ENCODE data around the gene BUD31.

BUD31 gene

DNA sequence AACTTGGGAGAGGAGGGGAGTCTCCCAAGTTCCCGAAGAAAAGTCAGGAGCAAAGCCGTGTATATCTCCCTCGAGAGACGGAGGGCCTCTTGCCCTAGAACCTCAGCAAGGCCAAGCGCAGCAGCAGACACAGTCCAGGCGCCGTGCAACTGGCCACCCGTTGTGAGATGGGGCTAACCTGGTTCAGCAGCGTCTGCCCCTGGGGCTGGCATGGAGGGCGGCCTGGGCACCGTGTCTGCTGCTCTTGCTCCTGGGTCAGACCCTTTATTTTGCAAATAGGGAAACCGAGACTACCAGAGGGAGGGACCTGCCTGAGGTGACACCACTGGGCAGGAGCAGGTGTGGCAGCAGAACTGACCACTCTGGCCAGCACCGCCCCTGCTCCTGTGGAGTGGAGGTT, 43.8 kb downstream of the BUD31 start:
- H3K27ac Mint-ChIP-seq: no peak overlapping the region
- H3K36me3 Mint-ChIP-seq (ENCODE audit: low read depth): peaks cover 36% of the 10 kb centered on the region
- H3K9me3 Mint-ChIP-seq: no peaks in the 10 kb centered on the region
- H3K4me1 Mint-ChIP-seq (ENCODE audit: low read depth): no peaks in the 10 kb centered on the region
- H3K27me3 Mint-ChIP-seq (ENCODE audit: low read depth): no peaks in the 10 kb centered on the region
- H3K4me3 Mint-ChIP-seq: no peak overlapping the region

DNA sequence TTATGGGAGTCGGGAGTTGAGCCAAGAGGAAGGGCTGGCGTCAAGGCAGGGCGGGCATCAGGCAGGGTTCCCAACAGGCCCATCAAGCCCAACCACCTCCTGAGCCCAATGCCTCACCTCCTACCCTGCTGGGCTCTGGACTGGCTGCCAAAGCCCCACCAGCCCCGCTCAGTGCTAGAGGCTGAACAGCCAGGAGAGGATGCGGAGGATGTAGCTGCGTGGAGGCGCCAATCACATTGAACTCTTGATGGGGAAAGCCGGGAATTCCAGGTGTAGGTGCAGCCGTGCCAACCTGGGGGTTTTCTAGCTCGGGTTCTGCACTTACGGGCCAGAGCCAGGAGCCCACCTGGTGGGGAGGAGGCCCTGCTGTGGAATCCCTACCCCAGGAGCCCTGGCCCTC, 44.3 kb downstream of the BUD31 start:
- Mint-ChIP-seq H3K4me1 (ENCODE audit: low read depth) (no peaks in the 10 kb centered on the region), H3K27ac (no peak overlapping the region), H3K9me3 (no peaks in the 10 kb centered on the region), H3K27me3 (ENCODE audit: low read depth) (no peaks in the 10 kb centered on the region), H3K36me3 (ENCODE audit: low read depth) (peaks cover 33% of the 10 kb centered on the region), H3K4me3 (no peak overlapping the region)

DNA sequence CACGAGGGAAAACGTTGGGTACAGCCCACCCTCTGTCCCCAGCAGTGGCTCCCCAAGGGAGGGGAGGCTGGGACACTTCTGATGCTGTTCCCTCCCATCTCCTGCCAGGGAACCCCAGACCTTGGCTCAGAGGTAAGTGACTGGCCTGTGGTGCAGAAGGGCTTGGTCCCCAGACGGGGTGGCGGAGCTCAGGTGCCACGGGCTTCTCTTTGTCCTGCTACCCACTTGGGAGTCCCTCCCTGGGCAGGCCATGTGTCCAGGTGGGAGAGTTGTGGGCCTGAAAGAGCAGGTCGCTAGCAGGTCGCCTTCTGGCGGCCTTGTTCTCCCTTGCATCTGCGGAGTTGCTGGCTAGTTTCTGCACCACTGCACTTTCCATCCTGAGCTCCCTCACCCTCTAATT, 47.1 kb downstream of the BUD31 start:
- H3K27ac Mint-ChIP-seq: no peak overlapping the region
- no peak overlapping the region for H3K4me3 Mint-ChIP-seq
- peaks cover 32% of the 10 kb centered on the region for H3K36me3 Mint-ChIP-seq (ENCODE audit: low read depth)
- no peaks in the 10 kb centered on the region for H3K9me3 Mint-ChIP-seq
- H3K4me1 Mint-ChIP-seq (ENCODE audit: low read depth): peaks cover 9% of the 10 kb centered on the region
- no peaks in the 10 kb centered on the region for H3K27me3 Mint-ChIP-seq (ENCODE audit: low read depth)

DNA sequence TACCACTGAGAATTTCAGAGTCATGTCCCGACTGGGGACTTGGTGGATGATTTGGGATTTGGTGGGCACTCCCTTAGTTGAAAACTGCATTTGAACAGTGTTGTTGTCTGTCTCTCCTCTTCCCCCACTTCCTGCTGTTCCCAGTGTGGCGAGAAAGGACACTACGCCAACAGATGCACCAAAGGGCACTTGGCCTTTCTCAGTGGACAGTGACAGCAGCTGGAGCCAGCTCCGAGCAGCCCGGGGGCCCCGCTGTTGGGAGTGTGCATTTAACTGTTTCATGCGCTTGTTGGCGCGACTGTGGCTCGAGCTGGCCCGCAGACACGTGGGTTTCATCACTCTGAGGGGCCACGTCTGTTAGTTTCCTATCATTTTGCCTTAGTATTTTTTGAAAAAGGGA, 47.5 kb downstream of the BUD31 start:
- Mint-ChIP-seq H3K27me3 (ENCODE audit: low read depth) (no peaks in the 10 kb centered on the region), H3K4me1 (ENCODE audit: low read depth) (peaks cover 12% of the 10 kb centered on the region), H3K9me3 (no peaks in the 10 kb centered on the region), H3K27ac (no peak overlapping the region), H3K36me3 (ENCODE audit: low read depth) (peaks cover 28% of the 10 kb centered on the region), H3K4me3 (no peak overlapping the region)

DNA sequence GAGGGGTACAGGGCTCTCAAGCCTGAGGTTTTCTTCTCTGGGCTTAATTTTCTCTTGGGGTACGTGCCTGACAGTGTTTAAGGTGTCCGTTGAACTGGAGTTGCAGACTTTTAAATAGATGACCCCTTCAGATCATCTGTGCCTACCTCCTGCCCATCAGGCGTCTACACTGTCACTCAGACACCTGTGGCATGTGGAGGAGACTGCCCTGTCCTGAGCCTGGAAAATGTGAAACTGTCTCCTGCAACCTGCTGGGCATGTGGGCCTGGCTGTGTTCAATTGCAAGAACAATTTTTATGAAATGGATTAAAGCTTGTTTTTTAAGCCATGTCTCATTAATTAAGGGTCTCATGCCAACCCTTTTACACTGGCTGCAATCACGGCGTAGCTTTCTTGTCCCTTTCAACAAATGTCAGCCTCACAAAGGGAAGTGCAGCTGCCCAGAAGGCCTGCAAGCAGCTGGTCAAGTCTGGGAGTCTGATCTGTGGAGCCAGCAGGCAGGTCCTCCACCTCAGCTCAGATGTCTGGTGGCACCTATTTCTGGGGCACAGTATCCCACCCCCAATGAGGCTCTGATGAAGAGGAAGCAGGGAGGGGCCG, 48.4 kb downstream of the BUD31 start:
- Mint-ChIP-seq H3K4me3 (no peak overlapping the region), H3K27me3 (ENCODE audit: low read depth) (no peaks in the 10 kb centered on the region), H3K36me3 (ENCODE audit: low read depth) (peaks cover 28% of the 10 kb centered on the region), H3K4me1 (ENCODE audit: low read depth) (peaks cover 13% of the 10 kb centered on the region), H3K27ac (no peak overlapping the region), H3K9me3 (no peaks in the 10 kb centered on the region)

DNA sequence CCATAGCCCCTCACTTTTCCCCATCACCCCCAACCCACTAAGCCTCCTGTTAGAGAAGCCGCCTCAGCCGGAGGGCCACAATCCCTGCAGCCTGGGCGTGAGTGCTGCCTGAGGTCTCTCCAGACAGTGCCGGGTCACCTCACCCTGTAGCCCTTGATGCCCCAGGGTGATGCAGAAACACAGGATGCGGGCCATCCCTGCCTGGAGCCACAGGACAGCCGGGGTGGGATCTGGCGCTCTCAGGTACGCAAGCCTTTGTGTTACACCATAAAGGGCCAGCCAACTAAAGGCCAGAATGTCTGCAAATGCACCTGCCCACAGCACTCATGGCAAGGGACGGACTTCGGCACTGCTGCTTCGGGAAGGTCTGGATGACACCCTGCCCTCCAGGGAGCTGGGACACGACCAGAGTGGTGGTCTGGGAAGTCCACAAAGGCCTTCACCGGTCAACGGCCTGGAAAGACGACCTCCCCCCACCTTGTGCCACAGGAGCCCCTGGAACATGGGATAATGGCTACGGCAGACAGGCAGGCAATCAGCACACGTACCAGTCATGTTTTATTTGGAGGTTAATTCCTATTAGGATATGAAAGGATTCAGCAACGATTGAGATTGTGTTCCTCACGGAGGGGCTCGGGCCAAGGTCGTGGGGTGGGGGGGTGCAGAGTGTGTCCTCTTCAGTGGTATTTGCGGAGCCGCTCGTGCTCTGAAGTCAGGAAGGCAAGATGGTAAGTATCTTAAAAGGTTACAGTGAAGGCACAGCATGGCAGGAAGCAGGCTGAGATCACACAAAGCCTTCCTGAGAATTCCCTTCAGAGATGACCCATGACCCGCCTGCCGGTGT, 49.1 kb downstream of the BUD31 start:
- H3K27ac Mint-ChIP-seq: no peak overlapping the region
- peaks cover 13% of the 10 kb centered on the region for H3K4me1 Mint-ChIP-seq (ENCODE audit: low read depth)
- peaks cover 31% of the 10 kb centered on the region for H3K36me3 Mint-ChIP-seq (ENCODE audit: low read depth)
- H3K27me3 Mint-ChIP-seq (ENCODE audit: low read depth): no peaks in the 10 kb centered on the region
- no peak overlapping the region for H3K4me3 Mint-ChIP-seq
- H3K9me3 Mint-ChIP-seq: no peaks in the 10 kb centered on the region

DNA sequence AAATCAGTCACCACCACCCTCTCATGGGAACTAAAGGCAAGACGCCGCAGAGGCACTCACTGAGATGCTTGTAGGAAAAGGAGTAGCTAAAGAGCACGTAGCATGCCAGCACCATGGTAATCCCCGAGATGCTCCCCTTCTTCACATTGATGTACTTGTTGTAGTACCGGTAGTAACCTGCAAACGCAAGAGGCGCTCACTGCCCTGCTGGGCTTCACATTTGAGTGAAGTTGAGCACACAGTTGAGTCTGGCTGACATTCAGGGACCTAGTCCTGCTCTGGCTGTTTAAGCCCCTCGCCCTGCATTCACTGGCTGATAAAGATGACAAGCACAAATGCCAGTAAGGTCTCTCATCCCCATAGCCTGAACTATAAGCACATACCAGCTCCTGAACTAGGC, 50.3 kb downstream of the BUD31 start:
- no peak overlapping the region for H3K27ac Mint-ChIP-seq
- peaks cover 29% of the 10 kb centered on the region for H3K36me3 Mint-ChIP-seq (ENCODE audit: low read depth)
- H3K4me1 Mint-ChIP-seq (ENCODE audit: low read depth): peaks cover 16% of the 10 kb centered on the region
- no peaks in the 10 kb centered on the region for H3K9me3 Mint-ChIP-seq
- no peaks in the 10 kb centered on the region for H3K27me3 Mint-ChIP-seq (ENCODE audit: low read depth)
- no peak overlapping the region for H3K4me3 Mint-ChIP-seq

DNA sequence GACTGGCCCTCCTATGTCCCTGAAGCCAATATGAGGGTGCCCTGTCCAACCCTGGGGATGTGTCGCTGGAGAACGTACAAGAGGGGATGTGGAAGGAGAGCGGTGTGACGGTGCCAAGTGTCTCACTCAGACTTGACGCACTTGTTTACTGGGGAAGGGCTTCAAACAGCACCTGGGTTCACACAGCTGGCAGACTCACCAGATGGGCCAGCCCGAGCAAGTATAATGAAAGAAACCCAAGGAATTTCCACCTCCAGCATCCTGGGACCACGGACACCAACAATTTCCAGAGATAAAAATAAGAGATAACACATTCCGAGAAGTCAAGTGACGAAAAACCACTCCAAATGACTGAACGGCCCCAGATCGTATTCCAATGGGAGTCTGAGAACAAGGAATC, 51.9 kb downstream of the BUD31 start:
- Mint-ChIP-seq H3K36me3 (ENCODE audit: low read depth) (peaks cover 28% of the 10 kb centered on the region), H3K4me1 (ENCODE audit: low read depth) (peaks cover 21% of the 10 kb centered on the region), H3K9me3 (no peaks in the 10 kb centered on the region), H3K27ac (no peak overlapping the region), H3K4me3 (no peak overlapping the region), H3K27me3 (ENCODE audit: low read depth) (no peaks in the 10 kb centered on the region)

DNA sequence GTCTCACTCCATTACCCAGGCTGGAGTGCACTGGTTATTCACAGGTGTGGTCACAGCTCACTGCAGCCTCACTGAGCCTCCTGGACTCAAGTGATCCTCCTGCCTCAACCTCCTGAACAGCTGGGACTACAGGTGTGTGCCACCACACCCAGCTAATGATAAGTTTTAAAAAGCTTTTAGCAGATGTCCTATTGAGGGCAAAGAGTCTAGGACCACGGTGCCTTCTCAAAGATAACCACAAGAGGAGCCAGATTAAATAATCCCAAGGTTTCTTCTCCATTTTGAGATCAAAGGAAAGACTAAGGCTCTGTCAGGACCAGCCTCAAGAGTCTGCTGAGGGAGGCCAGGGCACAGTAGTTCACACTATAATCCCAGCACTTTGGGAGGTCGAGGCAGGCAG, 52.5 kb downstream of the BUD31 start:
- Mint-ChIP-seq H3K4me1 (ENCODE audit: low read depth) (peaks cover 24% of the 10 kb centered on the region), H3K9me3 (no peaks in the 10 kb centered on the region), H3K27ac (no peak overlapping the region), H3K27me3 (ENCODE audit: low read depth) (no peaks in the 10 kb centered on the region), H3K36me3 (ENCODE audit: low read depth) (peaks cover 31% of the 10 kb centered on the region), H3K4me3 (no peak overlapping the region)

DNA sequence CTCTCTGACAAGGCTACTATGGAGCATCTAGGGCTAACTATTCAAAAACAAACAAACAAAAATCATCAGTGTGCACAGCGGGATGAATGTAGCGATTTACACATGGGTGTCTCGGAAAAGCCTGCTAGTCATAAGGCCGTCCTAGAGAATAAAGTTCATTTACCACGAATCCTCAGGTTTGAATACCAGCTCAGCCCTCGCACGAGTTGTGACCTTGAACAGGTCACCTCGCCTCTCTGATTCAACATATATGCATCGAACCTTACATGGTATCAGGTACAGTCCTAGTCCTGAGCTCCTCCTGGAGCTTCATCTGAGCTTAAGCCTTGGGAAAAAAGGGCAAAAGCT, 56.6 kb downstream of the BUD31 start:
- Mint-ChIP-seq H3K4me3 (peak overlapping the region; percentile 96), H3K27me3 (ENCODE audit: low read depth) (peaks cover 3% of the 10 kb centered on the region), H3K4me1 (ENCODE audit: low read depth) (peaks cover 24% of the 10 kb centered on the region), H3K36me3 (ENCODE audit: low read depth) (peaks cover 18% of the 10 kb centered on the region), H3K27ac (peak overlapping the region; percentile 92), H3K9me3 (no peaks in the 10 kb centered on the region)

DNA sequence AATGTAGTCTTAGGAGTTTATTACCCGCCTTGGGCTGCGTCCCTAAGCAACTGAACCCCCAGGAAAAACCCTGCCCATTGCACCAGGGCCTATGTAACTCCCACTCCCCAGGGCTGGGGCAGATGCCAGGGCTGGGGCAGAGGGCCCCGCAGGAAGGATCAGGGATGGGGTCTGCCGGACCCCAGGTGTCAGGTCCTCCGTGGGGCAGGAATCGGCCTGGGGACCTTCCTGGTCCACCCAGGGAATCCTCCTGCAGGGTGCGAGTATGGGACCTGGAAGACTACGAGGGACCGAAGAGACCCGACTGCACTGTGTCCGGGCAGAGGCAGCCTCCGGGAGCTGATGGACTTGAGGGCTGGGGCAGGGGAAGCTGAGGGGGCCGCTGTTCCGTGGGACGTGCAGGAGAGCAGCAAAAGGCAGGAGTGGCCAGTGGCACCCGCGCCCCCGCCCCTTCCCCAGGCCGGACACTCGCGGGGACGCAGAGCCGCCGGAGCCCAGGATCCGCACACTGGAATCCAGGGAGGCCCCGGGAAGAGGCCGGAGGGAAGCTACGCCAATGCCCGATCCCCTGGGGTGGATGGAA, 59.7 kb downstream of the BUD31 start:
- Mint-ChIP-seq H3K9me3 (no peaks in the 10 kb centered on the region), H3K36me3 (ENCODE audit: low read depth) (peaks cover 15% of the 10 kb centered on the region), H3K4me1 (ENCODE audit: low read depth) (peaks cover 22% of the 10 kb centered on the region), H3K4me3 (no peak overlapping the region), H3K27me3 (ENCODE audit: low read depth) (peaks cover 3% of the 10 kb centered on the region), H3K27ac (no peak overlapping the region)

Data from T-helper 1 cell treated with Interleukin-12 subunit alpha and Interleukin-12 subunit beta and Interleukin-4 antibody, amounts not matched to agents 30 μg/mL and 1 μg/mL, for 36 hours (primary cell).